T-helper 1 cell (primary cell): ENCODE results near the gene SEPTIN14.
"Not testable (repeated sequence)": the region's sequence is repeated elsewhere in the genome, so short reads cannot be mapped to it uniquely, and the experiment has no call there.

Source experiments
- DNase-seq, 5 donors: peaks; one replicate each; pipeline ENCODE4 v3.0.0-alpha.2; 2012 to 2020
- total RNA-seq, 4 donors: gene quantifications; one replicate each; lab custom pipeline; 2026; lab: John Stamatoyannopoulos, UW

SEPTIN14 gene
- 0 reads per million in 4 donors for total RNA-seq

GRCh38 chr7:55862652-55863051 lies at the start of gene SEPTIN14:
Gene SEPTIN14, minus strand, starts transcription at chr7:55862752. Its CDS starts 756 bp downstream, at chr7:55861996.
- not testable (repeated sequence) for DNase-seq

DNA sequence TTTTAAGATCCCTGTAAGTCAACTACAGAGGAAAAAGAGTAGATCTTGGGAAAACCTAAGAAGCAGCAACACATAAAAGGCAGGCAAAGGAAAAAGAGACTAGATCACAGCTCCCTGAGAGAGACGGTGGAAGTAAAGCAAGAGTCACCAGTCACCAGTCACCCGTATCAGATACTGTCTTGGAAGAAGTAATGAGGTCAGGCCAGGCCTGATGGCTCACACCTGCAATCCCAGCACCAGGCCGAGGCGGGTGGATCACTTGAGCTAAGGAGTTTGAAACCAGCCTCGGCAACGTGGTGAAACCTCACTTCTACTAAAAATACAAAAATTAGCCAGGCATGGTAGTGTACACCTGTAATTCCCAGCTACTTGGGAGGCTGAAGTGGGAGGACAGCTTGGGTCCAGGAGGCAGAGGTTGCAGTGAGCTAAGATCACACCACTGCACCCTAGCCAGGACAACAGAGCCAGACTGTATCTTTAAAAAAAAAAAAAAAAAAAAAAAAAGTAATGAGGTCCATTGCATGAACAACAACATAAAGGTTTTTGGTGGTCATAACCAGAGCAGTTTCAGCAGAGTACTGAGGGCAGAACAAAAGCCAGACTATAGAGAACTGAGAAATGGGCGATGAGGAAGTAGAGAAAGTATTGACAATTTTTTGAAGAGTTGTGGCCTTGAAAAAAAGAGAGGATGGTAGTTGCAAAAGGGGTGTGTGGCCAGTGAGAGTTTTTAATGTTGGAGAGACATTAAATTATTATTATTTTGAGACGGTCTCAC lies 41.6 kb upstream of the SEPTIN14 start:
- DNase-seq, result no peak

- DNase-seq, result not testable (repeated sequence)
Observed at GRCh38 chr7:55901059-55901458, 38.5 kb upstream of the SEPTIN14 start.

DNA sequence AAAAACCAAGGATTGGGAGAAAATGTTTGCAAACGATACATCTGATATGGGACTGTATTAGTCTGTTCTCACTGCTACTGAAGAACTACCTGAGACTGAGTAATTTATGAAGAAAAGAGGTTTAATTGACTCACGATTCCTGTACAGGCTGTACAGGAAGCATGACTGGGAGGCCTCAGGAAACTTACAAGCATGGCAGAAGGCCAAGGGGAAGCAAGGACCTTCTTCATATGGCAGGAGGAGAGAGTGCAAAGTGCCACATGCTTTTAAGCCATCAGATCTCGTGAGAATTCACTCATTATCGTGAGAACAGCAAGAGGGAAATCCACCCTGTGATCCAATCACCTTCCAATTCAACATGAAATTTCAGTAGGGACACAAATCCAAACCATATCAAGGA lies 35.7 kb upstream of the SEPTIN14 start:
- DNase-seq, result no peak

DNA sequence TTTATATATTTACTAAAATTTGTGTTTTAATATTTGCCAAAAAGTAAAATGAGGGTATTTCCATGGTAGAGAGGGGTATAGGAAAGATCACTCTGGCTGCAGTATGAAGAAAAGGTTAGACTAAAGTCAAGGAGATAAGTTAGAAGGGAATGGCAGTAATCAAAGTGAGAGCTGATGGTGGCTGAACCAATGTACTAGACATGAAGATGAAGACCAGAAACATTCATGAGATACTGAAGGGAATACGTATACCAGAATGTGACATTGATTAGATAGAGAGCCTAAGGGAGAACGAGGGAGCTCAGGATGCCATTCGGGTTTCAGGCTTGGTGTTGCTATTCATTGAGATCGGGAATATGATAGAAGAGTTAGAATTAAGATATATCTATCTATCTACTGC lies 32.5 kb upstream of the SEPTIN14 start:
- no peak for DNase-seq

- no peak for DNase-seq
Observed at GRCh38 chr7:55893940-55894339, 31.4 kb upstream of the SEPTIN14 start.

DNA sequence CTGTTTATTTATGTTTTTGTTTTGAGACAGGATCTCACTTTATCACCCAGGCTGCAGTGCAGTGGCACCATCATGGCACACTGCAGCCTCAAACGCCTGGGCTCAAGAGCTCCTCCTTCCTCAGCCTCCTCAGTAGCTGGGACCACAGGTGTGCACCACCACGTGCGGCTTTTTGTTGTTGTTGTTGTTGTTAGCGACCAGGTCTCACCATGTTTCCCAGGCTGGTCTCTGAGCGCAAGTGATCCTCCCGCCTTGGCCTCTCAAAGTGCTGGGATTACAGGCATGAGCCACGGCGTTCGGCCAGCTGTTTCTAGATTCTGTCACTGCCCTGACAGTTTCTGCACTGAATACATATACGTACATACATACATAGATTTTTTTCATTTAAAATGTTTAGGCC lies 25.8 kb upstream of the SEPTIN14 start:
- DNase-seq, result not testable (repeated sequence)

- DNase-seq, result no peak
Observed at GRCh38 chr7:55887821-55888247, 25.3 kb upstream of the SEPTIN14 start.

- no peak for DNase-seq
Observed at GRCh38 chr7:55884321-55884720, 21.8 kb upstream of the SEPTIN14 start.

- DNase-seq, result no peak
Observed at GRCh38 chr7:55878691-55879090, 16.1 kb upstream of the SEPTIN14 start.

GRCh38 chr7:55877308-55877707 lies 14.8 kb upstream of the SEPTIN14 start:
- no peak for DNase-seq

- no peak for DNase-seq
Observed at GRCh38 chr7:55873765-55874164, 11.2 kb upstream of the SEPTIN14 start.

DNA sequence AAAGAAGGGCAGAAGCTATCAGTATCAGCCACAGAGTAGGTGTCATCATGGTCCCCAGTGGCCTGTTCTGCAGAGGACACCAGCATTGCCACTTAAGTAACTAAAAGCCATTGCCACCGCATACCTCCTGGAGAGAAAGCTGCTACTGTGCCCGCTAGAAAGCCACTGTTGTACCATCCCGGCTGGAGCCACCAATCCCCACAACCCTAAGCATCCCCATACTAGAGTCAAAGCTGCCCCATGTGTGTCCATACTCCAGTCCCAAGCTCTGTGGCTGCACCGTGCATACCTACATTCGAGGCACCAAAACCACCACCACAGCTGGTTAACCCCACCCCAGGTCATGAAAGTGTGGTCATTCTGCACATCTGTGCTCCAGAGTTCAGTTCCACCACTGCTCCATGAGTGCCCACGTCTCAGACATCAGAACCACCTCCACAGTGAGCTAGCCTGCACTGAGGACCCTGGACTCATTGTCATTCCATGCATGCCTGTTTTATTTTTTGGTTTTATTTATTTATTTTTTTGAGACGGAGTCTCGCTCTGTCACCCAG lies 9.5 kb upstream of the SEPTIN14 start:
- DNase-seq, result no peak

DNA sequence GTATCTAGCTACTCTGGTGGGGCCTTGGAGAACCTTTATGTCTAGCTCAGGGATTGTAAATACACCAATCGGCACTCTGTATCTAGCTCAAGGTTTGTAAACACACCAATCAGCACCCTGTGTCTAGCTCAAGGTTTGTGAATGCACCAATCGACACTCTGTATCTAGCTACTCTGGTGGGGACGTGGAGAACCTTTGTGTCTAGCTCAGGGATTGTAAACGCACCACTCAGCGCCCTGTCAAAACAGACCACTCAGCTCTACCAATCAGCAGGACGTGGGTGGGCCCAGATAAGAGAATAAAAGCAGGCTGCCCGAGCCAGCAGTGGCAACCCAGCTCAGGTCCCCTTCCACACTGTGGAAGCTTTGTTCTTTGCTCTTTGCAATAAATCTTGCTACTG lies 6.4 kb upstream of the SEPTIN14 start:
- not testable (repeated sequence) for DNase-seq

DNA sequence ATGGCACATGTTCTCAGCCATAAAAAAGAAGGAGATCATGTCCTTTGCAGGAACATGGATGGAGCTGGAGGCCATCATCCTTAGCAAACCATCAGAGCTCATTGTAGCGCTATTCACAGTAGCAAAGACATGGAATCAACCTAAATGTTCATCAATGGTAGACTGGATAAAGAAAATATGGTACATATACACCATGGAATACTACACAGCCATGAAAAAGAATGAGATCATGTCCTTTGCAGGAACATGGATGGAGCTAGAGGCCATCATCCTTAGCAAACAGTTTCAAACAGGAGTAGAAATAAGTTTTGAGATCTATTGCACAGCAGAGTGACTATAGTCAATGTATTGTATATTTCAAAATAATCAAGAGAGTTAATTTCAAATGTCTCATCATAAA lies 17.4 kb downstream of the SEPTIN14 start:
- DNase-seq, result not testable (repeated sequence)

DNA sequence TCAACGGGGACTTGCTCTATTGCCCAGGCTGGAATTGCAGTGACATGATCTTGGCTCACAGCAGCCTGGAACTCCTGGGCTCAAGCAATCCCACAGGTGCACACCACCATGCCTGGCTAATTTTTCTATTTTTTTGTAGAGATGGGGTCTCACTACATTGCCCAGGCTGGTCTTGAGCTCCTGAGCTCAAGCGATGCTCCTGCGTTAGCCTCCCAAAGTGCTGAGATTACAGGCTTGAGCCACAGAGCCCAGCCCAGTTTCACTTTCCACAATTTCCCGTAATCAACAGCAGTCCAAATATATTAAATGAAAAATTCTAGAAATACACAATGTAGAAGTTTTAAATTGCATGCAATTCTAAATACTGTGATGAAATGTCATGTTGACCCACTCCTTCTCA lies 24.0 kb downstream of the SEPTIN14 start:
- DNase-seq, result no peak

GRCh38 chr7:55827577-55827976 lies 35.0 kb downstream of the SEPTIN14 start:
- no peak for DNase-seq

DNA sequence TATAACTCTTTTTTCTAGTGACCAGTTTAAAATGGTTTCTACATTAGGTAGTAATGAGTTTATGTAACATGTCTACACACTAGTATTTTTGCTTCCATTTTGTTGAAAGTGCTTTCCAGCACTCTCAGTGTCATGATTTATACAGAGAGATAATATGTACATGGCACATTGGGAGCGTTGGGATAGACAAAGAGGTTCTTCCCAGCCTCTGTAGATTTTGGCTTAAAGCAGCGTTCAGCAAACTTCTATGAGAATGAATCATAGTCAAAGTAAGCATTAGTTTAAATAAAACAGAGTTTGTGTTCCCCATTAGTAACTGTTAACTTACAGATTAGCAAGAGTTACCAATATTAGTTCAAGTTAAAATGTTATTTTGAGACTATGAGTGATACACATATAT lies 43.9 kb downstream of the SEPTIN14 start:
- DNase-seq, result no peak

DNA sequence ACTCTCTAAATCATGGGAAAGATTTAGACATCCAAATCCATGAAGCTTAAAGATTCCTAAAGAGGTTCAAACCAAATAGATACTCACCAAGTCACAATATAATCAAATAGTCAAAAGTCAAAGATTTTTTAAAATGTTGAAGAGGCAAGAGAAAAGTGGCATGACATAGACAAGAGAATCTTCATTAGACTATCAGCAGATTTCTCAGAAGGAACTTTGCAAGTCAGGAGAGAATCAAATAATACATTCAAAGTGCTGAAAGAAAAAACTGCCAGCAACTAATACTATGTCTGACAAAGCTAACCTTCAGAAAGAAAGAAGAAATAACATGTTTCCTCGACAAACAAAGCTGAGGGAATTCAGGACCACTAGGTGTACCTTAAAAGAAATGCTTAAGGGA lies 65.3 kb downstream of the SEPTIN14 start:
- not testable (repeated sequence) for DNase-seq

DNA sequence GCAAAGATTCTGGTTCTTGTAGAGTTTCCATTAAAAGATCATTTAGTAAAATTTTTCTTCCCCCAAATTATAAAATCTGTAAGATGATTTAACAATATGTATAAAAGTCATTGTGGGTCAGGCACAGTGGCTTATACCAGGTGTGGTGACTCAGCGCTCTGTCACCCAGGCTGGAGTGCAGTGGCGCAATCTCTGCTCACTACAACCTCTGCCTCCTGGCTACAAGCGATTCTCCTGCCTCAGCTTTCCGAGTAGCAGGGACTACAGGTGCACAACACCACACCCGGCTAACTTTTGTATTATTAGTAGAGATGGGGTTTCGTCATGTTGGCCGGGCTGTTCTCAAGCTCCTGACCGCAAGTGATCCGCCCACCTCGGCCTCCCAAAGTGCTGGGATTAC lies 68.0 kb downstream of the SEPTIN14 start:
- no peak for DNase-seq

DNA sequence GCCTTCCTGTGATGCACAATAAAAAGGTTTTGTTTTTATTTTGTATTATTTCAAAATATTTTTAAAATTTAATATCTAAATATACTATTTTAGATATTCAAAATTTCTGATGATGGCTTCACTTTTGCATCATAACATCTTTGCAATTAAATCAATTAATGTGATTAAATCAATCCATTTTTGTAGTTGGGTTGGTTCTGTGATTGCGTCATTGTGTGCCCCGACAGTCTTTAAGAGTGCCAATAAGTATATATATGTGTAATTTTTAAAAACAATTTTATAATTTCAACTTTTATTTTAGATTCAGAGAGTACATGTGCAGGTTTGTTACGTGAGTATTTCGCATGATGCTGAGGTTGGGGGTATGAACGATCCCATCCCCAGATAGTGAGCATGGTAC lies 70.5 kb downstream of the SEPTIN14 start:
- DNase-seq, result no peak

DNA sequence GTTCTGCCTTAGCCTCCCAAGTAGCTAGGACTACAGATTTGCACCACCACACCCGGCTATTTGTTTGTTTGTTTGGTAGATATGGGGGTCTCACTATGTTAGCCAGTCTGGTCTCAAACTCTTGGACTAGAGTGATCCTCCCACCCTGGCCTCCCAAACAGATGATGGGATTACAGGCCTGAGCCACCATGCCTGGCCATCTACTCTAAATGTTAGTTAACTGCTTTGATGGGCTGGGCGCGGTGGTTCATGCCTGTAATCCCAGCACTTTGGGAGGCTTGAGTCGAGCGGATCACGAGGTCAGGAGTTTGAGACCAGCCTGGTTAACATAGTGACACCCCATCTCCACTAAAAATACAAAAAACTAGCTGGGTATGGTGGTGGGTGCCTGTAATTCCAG lies 74.8 kb downstream of the SEPTIN14 start:
- DNase-seq, result no peak

GRCh38 chr7:55786901-55787300 lies 75.7 kb downstream of the SEPTIN14 start:
- no peak for DNase-seq

DNA sequence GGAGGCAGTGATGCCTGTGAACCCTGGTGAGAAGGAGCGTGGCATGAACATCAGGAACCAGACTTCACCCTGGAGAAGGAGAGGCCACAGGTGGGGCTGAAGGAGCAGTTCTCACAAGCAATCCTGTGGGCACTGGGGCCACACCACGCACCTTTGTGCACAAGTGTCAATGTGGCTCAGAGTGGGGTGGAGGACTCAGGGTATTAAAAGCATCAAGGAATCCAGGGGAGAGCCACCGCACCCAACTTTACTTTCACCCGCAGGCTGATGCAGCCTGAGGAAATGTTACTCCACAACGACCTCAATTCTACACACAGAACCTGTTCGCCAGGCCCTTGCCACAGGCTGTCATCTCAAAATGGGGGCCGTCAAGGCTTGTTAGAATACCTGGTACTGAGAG lies 77.1 kb downstream of the SEPTIN14 start:
- DNase-seq, result not testable (repeated sequence)

DNA sequence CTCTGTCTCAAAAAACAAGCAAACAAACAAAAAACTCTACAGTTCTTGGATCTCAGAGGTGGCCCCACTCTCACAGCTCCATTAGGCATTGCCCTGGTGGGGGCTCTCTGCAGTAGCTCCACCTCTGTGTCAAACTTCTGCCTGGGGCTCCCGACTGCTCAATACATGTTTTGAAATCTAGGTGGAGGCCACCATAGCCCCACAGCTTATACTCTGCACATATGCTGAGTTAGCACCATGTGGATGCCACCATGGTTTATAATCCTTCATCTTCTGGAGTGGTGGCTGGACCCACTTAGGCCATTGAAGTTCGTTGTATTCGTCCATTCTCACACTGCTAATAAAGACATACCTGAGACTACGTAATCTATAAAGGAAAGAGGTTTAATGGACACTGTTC lies 78.4 kb downstream of the SEPTIN14 start:
- no peak for DNase-seq
